Prostate gland (tissue), 2 donors: ENCODE measurements around the gene HAGH.
"Not testable (repeated sequence)": the region's sequence is repeated elsewhere in the genome, so short reads cannot be mapped to it uniquely, and the experiment has no call there.

Experiments
- CTCF ChIP-seq, 4 experiments: fragments of 200-600 bp in 2 of 4; fragments of 450-650 bp in 2 of 4; sonication (generic) in 2 of 4; IDR thresholded peaks; 1 replicate in 3 of 4; 2 replicates in 1 of 4; pipeline ENCODE4 v1.5.1; 2016 to 2019; ENCODE audit warnings: antibody characterized with exemption in 4 of 4, mild to moderate bottlenecking in 2 of 4, moderate library complexity in 2 of 4
- POLR2AphosphoS5 ChIP-seq: sonication (generic); formaldehyde crosslinking; IDR thresholded peaks from one replicate; pipeline ENCODE4 v1.6.1; 2017; ENCODE audit warnings: antibody characterized with exemption

DNA sequence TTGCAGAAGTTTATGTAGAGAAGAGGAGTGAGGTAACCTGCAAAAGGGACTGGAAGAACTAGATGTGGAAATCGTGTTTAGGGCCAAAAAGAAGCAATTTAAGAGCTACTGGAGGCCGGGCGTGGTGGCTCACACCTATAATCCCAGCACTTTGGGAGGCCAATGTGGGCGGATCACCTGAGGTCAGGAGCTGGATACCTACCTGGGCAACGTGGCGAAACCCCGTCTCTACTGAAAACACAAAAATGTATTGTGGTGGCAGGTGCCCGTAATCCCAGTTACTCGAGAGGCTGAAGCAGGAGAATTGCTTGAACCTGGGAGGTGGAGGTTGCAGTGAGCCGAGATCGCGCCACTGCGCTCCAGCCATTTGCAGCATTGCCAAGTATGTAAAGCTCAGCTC, 49.4 kb upstream of the HAGH start:
- not testable (repeated sequence) for TF ChIP-seq CTCF (IDR thresholded peaks at IDR 0.05); POLR2AphosphoS5
